Measurements from ENCODE around the gene DYNLRB1.

Gene DYNLRB1

DNA sequence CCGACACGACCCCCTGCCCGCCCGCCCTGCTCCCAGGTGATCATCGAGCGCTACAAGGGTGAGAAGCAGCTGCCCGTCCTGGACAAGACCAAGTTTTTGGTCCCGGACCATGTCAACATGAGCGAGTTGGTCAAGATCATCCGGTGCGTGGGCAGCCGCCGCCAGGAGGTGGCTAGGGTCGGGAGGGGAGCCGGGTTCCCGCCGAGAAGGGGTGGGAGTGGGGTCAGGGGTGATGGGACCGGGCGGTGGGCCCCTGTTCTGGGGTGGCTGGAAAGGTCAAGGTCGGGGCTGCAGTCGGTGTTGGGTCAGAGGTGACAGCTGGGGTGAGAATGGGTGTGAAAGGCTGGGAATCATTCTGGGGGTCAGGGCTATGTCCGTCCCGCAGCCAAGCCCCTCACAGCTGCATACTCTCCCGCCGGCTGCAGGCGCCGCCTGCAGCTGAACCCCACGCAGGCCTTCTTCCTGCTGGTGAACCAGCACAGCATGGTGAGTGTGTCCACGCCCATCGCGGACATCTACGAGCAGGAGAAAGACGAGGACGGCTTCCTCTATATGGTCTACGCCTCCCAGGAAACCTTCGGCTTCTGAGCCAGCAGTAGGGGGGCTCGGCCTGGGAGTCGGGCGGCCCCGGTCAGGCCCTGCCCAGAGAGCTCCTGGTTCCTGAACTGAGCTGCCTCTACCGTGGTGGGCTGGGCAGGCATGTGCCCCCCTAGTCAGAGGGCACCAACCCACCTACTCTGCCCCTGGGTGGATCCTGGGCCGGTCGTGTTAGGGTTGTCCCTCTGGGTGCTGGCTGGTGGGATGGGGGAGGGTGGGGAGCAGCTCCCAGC is 43.3 kb downstream of the DYNLRB1 start:
- DNase-seq = no peak

- no peak for DNase-seq
These were observed 43.9 kb downstream of the DYNLRB1 start for GRCh38 chr20:34560141-34560523.

DNA sequence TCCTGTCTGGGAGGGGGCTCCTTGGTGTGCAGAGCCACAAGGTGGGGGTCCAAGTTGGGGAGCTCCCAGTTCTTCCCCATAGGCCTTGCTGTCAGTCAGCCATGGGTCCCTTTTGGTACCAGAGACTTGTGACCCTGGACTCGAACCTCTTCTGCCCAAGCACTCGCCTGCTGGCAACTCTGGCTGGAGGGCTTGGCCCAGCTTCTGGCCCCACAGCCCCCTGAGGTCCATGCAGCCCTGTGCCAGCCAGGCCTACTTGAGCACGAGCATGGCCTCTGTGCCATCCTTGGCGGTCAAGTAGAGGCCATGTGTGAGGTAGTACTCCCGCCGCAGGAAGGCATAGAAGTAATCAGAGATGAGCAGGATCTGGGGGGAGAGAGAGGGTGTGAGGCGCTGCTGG is 44.4 kb downstream of the DYNLRB1 start:
- no peak for DNase-seq

GRCh38 chr20:34561661-34562060 is 45.4 kb downstream of the DYNLRB1 start:
- no peak for DNase-seq

- DNase-seq = peak; percentile 2 to 8
These were observed 46.4 kb downstream of the DYNLRB1 start for GRCh38 chr20:34562641-34563040.

GRCh38 chr20:34564833-34565232 is 48.6 kb downstream of the DYNLRB1 start:
- no peak for DNase-seq

- no peak for DNase-seq
These were observed 51.0 kb downstream of the DYNLRB1 start for GRCh38 chr20:34566978-34567891.

GRCh38 chr20:34567892-34568865 is 52.0 kb downstream of the DYNLRB1 start:
- DNase-seq = no peak

DNA sequence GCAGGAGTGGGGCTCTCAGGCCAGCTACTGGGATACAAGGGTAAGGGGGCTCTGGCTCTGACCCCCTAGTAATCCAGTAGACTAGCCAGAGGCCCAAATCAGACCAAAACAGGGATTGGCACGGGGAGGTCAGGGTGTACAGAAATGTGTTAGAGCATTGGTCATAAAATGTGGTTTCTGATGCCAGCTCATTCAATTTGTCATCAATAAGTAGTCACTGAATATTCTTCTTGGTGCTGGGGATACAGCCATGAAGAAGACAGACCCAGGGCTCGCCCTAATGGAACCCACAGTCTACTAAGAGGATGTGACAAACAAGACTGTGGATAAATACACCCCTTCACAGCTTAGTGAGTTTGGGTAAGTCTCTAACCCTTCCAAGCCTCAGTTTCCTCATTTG is 53.4 kb downstream of the DYNLRB1 start:
- DNase-seq = no peak

DNA sequence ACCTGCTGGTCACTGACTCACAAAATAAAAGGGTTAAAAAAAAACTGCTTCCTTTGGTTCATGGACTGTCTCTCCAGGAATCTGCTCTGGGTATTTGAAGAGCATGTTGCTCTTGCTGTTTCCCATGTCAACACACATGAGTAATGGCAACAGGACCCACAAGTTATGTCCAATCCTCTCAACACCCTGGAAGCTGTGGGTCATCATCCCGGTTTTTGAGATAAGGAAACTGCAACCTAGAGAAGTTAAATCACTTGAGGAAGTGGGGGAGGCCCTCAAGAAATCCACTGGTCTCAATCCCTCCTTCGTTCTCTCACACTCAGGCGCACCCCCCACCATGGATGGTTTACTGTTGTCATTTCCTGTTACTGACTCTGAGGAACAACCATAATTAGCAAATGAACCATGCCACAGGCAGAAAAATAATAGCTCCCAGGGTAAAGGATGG is 54.7 kb downstream of the DYNLRB1 start:
- DNase-seq = peak in 1 of 2 experiments; percentile 17

DNA sequence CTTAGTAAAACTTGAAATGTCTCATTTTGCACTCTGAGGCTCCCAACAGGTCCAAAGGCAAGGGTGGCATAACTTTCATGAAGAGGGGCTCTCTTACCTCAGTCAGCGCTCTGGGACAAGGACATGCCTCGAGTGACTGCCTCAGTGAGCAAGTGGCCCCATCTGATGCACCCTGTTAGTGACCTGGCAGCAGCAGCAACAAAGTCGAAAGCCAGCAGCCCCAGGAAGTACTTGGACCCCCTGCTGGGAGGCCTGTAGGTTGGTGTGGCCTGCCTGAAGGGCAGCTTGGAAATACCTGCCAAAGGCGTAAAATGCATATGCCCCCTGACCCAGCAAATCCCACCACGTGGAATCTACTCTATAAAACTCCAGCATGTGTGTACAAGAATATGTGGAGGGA is 55.5 kb downstream of the DYNLRB1 start:
- no peak for DNase-seq

DNA sequence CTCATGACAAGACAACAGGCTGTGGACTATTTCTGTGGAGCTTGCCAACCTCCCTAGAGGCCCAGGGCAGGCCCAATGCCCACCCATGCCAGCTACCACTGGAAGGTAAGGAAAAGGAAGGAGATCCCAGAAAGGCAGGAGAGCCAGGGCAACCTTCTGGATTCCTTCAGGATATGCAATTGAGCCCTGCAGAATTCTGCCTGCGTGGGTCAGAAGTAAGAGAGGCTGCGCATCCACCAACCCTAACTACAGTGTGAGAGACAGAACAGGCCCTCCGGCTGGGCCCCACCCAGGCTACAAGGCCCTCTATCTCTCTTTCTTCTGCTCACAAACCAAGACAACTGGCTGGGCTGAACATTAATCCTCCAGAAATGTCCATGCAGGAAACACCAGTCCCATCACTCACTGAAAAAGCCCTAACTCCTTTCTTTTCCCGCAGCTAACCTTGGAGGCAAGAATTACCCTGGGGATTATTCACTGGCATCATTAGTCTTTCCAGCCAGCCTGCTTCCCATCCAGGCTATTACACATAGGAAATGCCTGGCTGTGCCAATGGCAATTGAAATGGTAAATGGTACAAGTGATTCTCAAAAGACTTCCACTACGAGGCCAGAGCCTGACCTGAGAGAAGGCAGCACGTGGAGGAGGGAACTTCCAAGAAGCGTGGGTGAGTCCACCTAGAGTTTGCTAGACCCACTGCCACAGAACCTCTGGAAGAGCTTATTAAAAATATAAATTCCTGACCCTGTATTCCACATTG is 57.5 kb downstream of the DYNLRB1 start:
- DNase-seq = no peak

GRCh38 chr20:34574426-34574825 is 58.2 kb downstream of the DYNLRB1 start:
- DNase-seq = no peak

DNA sequence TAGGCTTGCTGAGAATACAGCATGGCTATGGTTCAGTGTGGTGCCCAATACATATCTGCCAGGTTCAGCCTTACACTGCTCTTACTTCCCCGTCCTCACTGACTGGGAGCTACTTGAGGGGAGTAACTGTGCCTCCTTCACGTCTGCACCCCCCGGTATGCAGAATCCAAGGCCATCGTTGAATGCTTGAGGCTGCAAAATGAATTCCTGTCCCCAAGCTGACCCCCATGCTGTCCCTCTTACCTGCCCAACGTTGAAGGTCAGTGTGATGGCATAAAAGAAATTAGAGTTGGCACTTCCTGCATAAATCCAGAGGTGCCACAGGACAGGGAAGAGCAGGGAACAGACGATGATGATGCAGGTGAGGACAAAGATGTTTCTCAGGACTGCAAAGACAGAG is 58.6 kb downstream of the DYNLRB1 start:
- DNase-seq = no peak

DNA sequence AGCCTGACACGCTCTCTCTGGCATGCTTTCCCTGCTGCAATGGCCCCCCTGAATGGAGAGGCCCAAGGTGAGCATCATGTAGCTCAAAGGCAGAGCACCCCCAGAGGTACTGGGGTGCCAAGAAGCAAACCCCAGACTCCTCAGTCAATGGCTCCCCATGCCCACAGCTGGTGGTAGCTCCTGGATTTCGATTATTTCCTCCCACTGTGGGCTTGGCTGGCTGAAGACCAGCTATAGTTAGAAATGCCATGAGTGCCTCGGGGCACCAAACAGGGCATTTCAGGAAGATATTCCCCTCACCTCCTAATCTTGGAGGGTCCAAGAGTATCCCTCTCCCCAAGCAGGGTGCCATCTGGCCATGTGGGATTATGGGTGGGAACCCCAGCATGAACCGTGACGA is 59.0 kb downstream of the DYNLRB1 start:
- DNase-seq = no peak

DNA sequence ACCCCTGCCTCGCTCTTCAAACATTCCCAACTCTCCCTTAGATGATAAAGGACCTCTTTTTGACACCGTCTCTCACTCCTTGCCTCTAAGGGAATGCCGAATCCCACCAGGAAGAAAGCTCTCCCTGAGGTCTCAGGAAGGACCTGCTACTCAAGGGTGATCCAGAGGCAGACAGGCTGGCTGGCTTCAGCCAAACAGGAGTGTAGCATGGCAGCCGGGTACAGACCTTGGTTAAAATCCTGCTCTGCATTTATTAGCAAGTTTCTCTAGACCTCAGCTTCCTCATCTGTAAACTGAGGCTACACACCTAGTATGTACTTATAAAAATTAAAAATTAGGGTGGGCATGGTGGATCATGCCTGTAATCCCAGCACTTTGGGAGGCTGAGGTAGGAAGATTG is 59.5 kb downstream of the DYNLRB1 start:
- no peak for DNase-seq

DNA sequence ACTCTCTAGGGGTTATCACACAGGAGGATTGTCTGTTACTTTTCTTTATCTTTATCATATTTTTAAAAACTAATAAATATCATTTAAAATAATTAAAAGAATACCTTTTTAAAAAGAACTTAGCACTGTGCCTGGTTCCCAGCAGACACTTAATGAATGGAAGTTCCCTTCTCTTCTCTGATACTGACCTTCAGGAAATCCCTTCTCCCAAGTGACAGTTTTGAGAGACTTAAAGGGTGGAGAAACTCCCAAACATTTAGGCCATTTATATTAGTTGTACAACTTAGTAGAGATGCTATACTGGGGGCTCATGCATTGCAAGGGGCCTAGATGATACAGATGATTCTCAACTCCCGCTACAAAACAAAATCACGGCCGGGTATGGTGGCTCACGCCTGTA is 60.8 kb downstream of the DYNLRB1 start:
- no peak for DNase-seq

DNA sequence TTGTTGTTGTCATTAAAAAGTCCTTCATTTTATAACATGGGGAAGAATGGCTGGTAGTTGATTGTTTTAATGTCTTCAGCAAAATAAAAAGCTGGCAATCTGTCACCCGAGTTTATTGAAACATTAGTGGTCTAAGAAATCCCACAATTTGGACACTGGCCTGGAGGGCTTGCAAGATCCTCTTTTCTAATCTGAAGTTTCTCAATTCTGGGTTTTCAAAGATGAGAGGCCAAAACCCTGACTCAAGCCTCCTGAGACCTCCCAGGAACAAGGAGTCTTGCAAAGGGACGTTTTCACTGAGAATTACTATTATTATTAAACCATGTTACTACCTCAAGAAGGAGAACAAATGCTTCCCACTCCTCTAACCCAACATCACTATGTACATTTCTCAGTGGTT is 61.8 kb downstream of the DYNLRB1 start:
- DNase-seq = no peak

DNA sequence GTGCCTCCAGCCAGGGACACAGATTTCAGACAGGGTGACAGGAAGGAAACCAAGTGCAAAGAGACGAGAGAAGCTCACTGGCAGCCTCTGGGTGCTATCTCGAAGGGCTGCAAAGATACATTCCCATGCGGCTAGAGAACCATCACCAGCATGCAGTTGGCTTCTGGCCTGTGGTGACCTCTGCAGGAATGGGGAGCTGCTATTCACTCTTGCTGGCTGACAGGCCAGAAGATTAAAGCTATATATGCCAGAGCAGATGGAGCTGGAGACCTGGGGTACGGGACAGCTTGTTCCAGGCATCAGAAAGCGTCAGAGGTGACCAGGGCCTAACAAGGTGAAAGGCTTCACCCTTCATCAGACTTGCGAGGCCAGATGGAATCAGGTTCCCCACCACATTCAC is 62.3 kb downstream of the DYNLRB1 start:
- no peak for DNase-seq

DNA sequence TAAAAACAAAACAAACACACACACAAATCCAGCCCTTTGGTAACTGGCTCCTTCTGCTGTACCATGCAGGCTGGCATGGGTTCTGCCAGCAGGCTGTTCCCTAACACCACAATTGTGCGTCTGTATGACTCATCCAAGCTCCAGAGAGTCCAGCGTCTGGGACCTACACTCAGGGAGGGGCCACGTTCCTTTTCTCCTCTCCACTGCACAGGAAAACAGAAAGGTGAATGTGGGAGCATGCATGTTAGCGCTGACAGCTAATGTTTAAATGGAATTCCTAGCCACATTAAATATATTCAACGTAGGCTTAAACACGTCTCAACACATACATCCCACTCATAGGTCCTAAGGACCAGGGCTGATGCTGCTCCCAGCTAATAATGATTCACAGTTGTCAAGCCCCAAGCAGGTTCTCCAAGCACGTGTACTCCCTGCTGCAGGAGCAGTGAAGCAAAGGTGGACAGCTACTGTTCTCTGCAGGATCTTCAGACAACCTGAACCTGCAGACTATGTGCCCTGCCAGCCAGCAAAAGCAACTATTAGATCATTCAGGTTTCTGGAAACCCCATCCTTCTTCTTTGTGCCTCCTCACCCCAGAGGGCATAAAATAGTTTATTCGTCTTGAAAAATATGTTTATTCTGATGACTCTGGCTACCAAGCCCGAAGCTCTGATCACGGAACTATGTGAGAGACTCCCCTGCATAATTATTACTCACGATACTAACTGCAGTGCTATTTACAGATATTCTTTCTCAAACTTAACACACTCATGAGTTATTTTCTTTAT is 63.2 kb downstream of the DYNLRB1 start:
- peak; percentile 14 to 27 for DNase-seq

All from Kasumi-1 (cell line).